Stimulated activated CD4-positive, alpha-beta T cell treated with anti-CD3 and anti-CD28 coated beads, Interleukin-2, amount 100 ng/mL, for 48 hours (primary cell): ENCODE results near the gene CNTN6.

Experiments used
- DNase-seq, 2 donors: peaks; one replicate each; pipeline ENCODE4 v3.0.0-alpha.2; 2020

CNTN6 gene

GRCh38 chr3:1092771-1093170, at the start of gene CNTN6:
CNTN6 (plus strand) TSS chr3:1093024; CDS start chr3:1148009, 54,985 bp downstream.
- no peak for DNase-seq

- DNase-seq, result no peak
Measured at GRCh38 chr3:1048558-1048957, 44.3 kb upstream of the CNTN6 start.

GRCh38 chr3:1055870-1056269, 37.0 kb upstream of the CNTN6 start:
- no peak for DNase-seq

GRCh38 chr3:1056744-1057143, 36.1 kb upstream of the CNTN6 start:
- no peak for DNase-seq

- DNase-seq, result no peak
Measured at GRCh38 chr3:1057436-1057835, 35.4 kb upstream of the CNTN6 start.

DNA sequence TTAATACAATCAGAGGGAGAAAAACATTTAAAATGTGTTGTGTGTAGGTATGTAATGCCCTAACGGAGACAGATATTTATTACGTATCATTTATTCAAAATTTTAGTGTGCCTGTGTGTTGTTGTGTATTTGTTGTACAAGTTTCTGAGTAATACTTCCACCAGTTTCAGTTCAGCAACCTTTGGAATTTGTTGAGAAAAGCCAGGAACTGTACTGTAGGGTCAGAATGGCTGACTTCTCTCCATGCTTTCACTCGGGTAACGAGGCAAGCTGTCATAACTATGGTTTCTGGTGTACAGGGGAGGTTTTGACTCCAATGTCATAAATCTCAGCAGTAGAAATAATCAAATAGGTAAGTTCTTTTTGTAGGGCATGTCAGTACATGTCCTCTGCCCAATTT, 23.8 kb upstream of the CNTN6 start:
- no peak for DNase-seq

DNA sequence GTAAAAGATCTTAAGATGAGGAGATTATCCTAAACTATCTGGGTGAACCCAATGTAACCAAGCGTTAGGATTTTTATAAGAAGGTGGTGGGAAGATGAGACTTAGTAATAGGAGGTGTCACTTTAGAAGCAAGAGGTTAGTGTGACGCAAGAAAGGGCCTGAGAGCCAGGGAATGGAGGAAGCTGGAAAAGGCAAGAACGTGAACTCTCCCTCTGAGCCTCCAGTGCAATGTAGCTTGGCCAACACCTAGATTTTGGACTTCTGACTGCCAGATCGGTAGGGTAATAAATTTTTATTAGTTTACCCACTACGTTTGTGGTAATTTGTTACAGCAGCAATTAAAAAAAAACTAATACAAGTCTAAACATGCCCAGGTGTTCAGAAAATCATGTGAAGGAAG, 20.8 kb upstream of the CNTN6 start:
- no peak for DNase-seq

- DNase-seq, result no peak
Measured at GRCh38 chr3:1079662-1080061, 13.2 kb upstream of the CNTN6 start.

- no peak for DNase-seq
Measured at GRCh38 chr3:1082108-1082507, 10.7 kb upstream of the CNTN6 start.

- DNase-seq, result no peak
Measured at GRCh38 chr3:1087066-1087560, 5.7 kb upstream of the CNTN6 start.

- DNase-seq, result no peak
Measured at GRCh38 chr3:1088503-1088902, 4.3 kb upstream of the CNTN6 start.

GRCh38 chr3:1091286-1091685, 1.5 kb upstream of the CNTN6 start:
- no peak for DNase-seq

GRCh38 chr3:1092061-1092460, 763 bp upstream of the CNTN6 start:
- DNase-seq, result no peak

GRCh38 chr3:1093217-1093616, 393 bp downstream of the CNTN6 start:
- no peak for DNase-seq

- no peak for DNase-seq
Measured at GRCh38 chr3:1103525-1103924, 10.7 kb downstream of the CNTN6 start.

DNA sequence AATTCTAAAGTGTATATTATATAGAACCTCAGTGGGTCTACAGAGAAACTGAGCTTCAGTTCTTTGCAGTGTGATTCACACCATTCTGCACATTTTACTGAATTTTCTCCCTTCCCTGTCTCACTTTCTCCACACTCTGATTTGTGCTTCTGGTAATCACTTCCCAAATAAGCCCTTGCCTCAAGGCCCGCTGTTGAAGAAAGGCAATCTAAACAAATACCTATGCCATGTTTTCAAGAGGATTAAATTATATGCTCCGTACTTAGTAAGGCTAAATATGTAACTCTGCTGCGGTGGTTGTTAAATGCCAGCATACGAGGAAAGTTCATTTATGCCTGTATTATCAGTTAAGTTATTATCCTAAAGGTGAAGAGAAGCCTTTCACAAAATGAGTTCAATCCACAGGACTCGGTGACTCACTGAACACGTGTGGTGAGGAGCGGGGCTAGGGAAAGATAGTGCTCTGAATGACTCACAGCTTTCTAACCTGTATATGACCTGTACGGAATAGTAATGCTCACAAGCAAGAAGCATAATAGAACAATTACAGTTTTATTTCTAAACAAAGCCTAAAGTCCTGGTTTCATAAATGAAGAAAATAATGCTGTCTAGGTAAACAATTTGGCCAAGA, 25.1 kb downstream of the CNTN6 start:
- DNase-seq, result no peak

GRCh38 chr3:1131166-1131565, 38.3 kb downstream of the CNTN6 start:
- no peak for DNase-seq

GRCh38 chr3:1135194-1135593, 42.4 kb downstream of the CNTN6 start:
- DNase-seq, result no peak

GRCh38 chr3:1138036-1138435, 45.2 kb downstream of the CNTN6 start:
- no peak for DNase-seq

DNA sequence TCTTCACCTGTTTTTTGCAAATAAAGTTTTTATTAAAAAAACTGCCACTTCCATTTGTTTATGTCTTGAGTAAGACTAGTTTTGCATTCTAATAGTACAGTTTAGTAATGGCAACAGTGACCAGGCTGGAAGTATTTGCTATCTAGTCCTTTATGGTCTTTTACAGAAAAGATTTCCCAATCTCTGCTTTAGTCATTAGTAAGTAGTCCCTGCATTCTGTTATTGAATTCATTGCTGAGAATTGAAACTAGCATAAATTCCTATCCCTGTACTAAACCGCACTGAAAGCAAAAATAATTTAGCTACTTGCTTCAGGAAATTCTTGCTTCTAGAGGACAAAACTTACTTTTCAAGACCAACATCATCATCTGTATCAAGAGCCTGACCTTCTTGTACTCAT, 46.2 kb downstream of the CNTN6 start:
- DNase-seq, result no peak

DNA sequence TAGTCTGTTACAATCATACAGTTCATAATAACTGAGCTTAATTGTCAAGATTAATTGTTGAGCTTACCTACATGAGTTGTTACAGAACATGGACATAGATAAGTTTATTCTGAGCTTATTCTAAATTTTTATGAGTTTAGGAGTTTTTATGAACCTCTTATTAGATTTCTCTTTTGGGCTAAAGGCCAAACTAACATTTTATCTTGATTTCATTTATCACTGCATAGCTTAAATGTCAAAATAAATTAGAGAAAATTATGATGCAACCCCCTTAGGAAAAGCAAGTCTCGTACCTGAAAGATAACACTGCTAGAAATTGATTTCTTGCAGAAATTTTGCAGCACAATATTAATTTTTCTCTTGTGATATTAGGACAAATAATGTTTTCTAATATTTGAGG, 54.5 kb downstream of the CNTN6 start:
- DNase-seq, result no peak

GRCh38 chr3:1147819-1148218, 55.0 kb downstream of the CNTN6 start:
- no peak for DNase-seq

DNA sequence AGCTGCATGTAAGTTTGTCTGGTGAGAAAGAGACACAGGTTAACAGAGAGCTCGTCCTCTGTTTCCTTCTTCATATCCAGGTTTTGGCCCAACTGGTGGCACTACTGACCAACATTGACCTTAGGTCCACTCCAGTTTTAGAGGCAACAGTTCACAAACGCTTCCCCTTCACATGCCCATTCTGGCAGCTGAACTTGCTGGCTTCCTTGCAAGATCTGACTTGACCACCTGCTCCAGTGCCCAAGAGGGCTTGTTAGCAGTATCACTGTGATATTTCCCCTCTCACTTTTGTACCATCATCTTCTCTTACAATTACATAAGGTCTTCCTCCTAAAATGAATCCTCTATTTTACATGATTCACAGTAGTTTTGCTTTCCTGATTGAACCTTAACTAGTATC, 71.3 kb downstream of the CNTN6 start:
- no peak for DNase-seq

GRCh38 chr3:1171320-1171719, 78.5 kb downstream of the CNTN6 start:
- DNase-seq, result no peak

DNA sequence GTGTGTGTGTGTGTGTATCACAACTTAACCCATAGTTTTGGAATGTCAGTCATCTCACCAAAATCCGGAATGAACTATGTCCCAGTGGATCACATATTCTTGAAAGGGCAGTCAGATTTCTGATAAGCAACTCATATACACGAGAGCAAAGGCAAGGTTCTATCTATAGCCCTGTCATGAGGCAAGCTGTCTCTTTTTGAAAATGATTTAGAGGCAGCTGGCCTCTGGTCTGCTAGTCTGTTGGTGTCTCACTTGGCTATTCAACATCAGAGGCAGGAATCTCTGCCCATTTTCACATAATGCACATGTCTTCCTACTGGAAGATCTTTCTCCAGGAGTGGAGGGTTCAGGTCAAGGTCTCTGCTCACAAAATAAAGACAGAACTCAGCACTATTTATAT, 79.8 kb downstream of the CNTN6 start:
- DNase-seq, result no peak

DNA sequence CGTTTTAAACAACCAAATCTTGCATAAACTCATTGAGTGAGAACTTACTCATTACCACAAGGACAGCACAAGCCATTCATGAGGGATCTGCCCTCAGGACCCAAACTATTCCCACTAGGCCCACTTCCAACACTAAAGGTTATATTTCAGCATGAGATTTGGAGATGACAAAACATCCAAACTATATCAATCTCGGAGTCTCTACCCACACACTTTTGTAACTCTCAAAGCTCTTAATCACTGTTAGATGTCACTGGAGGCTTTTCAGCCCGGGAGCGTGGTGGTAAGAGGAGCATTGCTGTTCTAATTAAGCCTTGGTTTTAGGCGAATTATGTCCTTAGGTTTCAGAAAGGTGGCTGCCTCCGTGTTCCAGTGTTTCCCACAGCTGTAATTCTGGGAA, 86.3 kb downstream of the CNTN6 start:
- DNase-seq, result no peak
